HUES64 (cell line): ENCODE data around the gene COL23A1.

Experiments
- H3K27ac ChIP-seq: 2 replicates; pipeline ENCODE4 v1.7.0; 2013; ENCODE audit warnings: low read depth, low read length, inconsistent platforms
- H3K27me3 ChIP-seq: 2 replicates; pipeline ENCODE4 v1.6.1; 2013; ENCODE audit warnings: mild to moderate bottlenecking, low read length; ENCODE audit not compliant: insufficient read depth
- H3K36me3 ChIP-seq: 2 replicates; pipeline ENCODE4 v1.6.1; 2013; ENCODE audit warnings: mild to moderate bottlenecking, low read length; ENCODE audit not compliant: insufficient read depth
- H3K4me1 ChIP-seq: 2 replicates; pipeline ENCODE4 v1.6.1; 2013; ENCODE audit warnings: mild to moderate bottlenecking, low read length, moderate library complexity; ENCODE audit not compliant: insufficient read depth
- H3K4me3 ChIP-seq: 2 replicates; pipeline ENCODE4 v1.5.1; 2013; ENCODE audit warnings: mild to moderate bottlenecking, low read length, moderate library complexity
- H3K9ac ChIP-seq: 2 replicates; pipeline ENCODE4 v1.6.1; 2013; ENCODE audit warnings: mild to moderate bottlenecking, low read depth, low read length
- H3K9me3 ChIP-seq: 2 replicates; pipeline ENCODE4 v1.6.1; 2013; ENCODE audit warnings: low read depth, low read length; ENCODE audit not compliant: insufficient read depth
- WGBS: fragments of 150-250, 120-280 bp; methylation state at CpG from one replicate; pipeline ENCODE4 v1.1.7; 2013; ENCODE audit warnings: missing lambda C conversion rate; 5-methylcytosine and 5-hydroxymethylcytosine counted together

The COL23A1 gene

DNA sequence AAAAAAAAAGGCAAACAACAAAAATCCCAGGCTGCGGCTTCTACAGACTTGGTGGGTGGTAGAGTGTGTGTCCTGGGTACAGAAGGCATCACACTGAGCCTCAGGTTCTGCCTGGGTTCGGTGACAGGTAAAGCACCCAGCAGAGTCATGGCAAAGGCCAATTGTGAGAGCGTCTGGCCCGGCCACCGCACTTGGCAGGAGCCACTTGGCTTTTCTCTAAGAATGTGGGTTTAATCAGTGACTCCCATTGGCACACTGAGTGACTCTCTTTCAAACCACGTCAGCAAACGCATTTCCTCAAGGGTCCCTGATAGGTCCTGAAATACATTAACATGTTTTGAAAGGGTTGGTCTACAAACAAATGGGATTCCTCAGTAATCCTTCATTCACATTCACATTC is 17.0 kb downstream of the COL23A1 start:
- Histone ChIP-seq H3K36me3 (no peaks in the 10 kb centered on the region), H3K9me3 (peaks cover 6% of the 10 kb centered on the region), H3K27me3 (peaks cover 37% of the 10 kb centered on the region), H3K4me1 (no peaks in the 10 kb centered on the region), H3K27ac (no peak overlapping the region), H3K9ac (no peak overlapping the region), H3K4me3 (no peak overlapping the region)
- 94% methylated on average over 7 of the region's 7 CpGs for WGBS

- Histone ChIP-seq H3K27me3 (peaks cover 33% of the 10 kb centered on the region), H3K4me1 (no peaks in the 10 kb centered on the region), H3K4me3 (no peak overlapping the region), H3K9ac (no peak overlapping the region), H3K27ac (no peak overlapping the region), H3K9me3 (peaks cover 6% of the 10 kb centered on the region), H3K36me3 (no peaks in the 10 kb centered on the region)
- 92% methylated on average over 3 of the region's 4 CpGs for WGBS
Measured at GRCh38 chr5:178572617-178573016, 17.6 kb downstream of the COL23A1 start.

DNA sequence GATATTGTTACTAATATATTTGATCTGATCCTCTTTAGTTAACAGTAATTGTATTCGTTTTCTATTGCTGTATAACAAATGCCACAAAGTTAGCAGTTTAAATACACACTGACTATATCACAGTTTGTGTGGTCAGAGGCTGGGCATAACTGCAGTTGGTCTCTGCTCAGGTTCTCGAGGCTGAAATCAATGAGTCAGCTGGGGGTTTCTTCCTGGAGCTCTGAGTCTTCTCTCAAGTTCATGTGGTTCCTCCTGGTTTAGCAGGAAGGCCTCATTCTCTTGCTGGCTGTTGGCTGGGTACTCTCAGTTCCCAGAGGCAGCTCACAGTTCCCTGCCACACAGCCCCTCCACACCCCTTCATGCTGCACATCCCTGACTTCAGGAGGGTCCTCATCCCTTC is 20.7 kb downstream of the COL23A1 start:
- Histone ChIP-seq H3K27me3 (peaks cover 5% of the 10 kb centered on the region; the same call in 1 of the 2 replicates), H3K36me3 (no peaks in the 10 kb centered on the region), H3K4me3 (no peak overlapping the region), H3K4me1 (peaks cover 11% of the 10 kb centered on the region), H3K27ac (no peak overlapping the region), H3K9ac (no peak overlapping the region), H3K9me3 (peaks cover 6% of the 10 kb centered on the region)
- WGBS: 92% methylated on average over 2 of the region's 2 CpGs

GRCh38 chr5:178564811-178565550 is 25.2 kb downstream of the COL23A1 start:
- Histone ChIP-seq H3K9ac (no peak overlapping the region), H3K4me3 (no peak overlapping the region), H3K36me3 (no peaks in the 10 kb centered on the region), H3K27me3 (no peaks in the 10 kb centered on the region), H3K9me3 (no peaks in the 10 kb centered on the region), H3K4me1 (peaks cover 33% of the 10 kb centered on the region), H3K27ac (peak overlapping the region; percentile 73; the same call in 1 of the 2 replicates)
- WGBS: 64% methylated on average over 11 of the region's 12 CpGs

- no peaks in the 10 kb centered on the region for H3K36me3 ChIP-seq
- peak overlapping the region; percentile 73; the same call in 1 of the 2 replicates for H3K27ac ChIP-seq
- H3K9ac ChIP-seq: no peak overlapping the region
- no peak overlapping the region for H3K4me3 ChIP-seq
- no peaks in the 10 kb centered on the region for H3K27me3 ChIP-seq
- WGBS: 12% methylated on average over 4 of the region's 4 CpGs
- peaks cover 33% of the 10 kb centered on the region for H3K4me1 ChIP-seq
- no peaks in the 10 kb centered on the region for H3K9me3 ChIP-seq
Measured at GRCh38 chr5:178564397-178564796, 25.8 kb downstream of the COL23A1 start.

DNA sequence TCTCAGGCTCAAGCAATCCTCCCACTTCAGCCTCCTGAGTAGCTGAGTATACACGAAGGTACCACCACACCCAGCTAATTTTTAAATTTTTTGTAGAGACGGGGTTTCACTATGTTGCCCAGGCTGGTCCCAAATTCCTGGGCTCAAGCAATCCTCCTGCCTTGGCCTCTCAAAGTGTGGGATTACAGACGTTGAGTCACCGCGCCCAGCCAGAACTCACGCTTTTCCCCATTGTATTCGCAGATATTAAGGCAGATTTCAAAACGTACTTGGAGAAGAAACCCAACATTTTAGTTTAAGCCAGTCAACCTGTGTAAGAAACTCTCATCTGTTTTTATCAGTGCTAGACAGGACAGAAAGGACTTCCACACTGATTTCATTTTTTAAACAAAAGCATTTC is 26.6 kb downstream of the COL23A1 start:
- H3K4me1 ChIP-seq: peaks cover 33% of the 10 kb centered on the region
- H3K36me3 ChIP-seq: no peaks in the 10 kb centered on the region
- no peaks in the 10 kb centered on the region for H3K9me3 ChIP-seq
- peak overlapping the region; percentile 73; the same call in 1 of the 2 replicates for H3K27ac ChIP-seq
- H3K4me3 ChIP-seq: no peak overlapping the region
- WGBS: 81% methylated on average over 8 of the region's 8 CpGs
- H3K9ac ChIP-seq: no peak overlapping the region
- H3K27me3 ChIP-seq: no peaks in the 10 kb centered on the region

DNA sequence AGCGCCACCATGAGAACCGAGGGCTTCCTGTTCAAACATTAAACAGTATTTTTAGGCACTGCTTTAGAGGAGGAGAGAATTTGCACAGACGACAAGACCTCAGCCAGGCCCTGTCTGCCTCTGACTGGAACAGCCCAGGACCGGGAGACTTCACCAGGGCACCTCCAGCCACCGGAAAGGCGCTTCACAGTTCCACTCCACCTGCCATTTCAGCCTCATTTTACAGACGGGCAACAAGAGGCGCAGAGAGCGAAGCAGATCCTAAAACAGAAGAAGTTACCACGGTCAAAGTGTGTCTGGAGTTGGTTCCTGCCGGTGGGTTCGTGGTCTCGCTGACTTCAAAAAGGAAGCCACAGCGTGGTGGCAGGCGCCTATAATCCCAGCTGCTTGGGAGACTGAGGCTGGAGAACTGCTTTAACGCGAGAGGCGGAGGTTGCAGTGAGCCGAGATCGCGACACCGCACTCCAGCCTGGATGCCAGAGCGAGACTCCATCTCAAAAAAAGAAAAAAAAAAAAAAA is 28.4 kb downstream of the COL23A1 start:
- peaks cover 33% of the 10 kb centered on the region for H3K4me1 ChIP-seq
- H3K27ac ChIP-seq: no peak overlapping the region
- WGBS: 92% methylated on average over 23 of the region's 23 CpGs
- H3K4me3 ChIP-seq: no peak overlapping the region
- no peaks in the 10 kb centered on the region for H3K9me3 ChIP-seq
- no peaks in the 10 kb centered on the region for H3K27me3 ChIP-seq
- H3K9ac ChIP-seq: no peak overlapping the region
- H3K36me3 ChIP-seq: no peaks in the 10 kb centered on the region

GRCh38 chr5:178560911-178561310 is 29.3 kb downstream of the COL23A1 start:
- Histone ChIP-seq H3K4me1 (peaks cover 33% of the 10 kb centered on the region), H3K36me3 (no peaks in the 10 kb centered on the region), H3K27ac (peak overlapping the region; percentile 6; the same call in 1 of the 2 replicates), H3K9ac (no peak overlapping the region), H3K9me3 (no peaks in the 10 kb centered on the region), H3K4me3 (no peak overlapping the region), H3K27me3 (no peaks in the 10 kb centered on the region)
- 25% methylated on average over 7 of the region's 7 CpGs for WGBS

DNA sequence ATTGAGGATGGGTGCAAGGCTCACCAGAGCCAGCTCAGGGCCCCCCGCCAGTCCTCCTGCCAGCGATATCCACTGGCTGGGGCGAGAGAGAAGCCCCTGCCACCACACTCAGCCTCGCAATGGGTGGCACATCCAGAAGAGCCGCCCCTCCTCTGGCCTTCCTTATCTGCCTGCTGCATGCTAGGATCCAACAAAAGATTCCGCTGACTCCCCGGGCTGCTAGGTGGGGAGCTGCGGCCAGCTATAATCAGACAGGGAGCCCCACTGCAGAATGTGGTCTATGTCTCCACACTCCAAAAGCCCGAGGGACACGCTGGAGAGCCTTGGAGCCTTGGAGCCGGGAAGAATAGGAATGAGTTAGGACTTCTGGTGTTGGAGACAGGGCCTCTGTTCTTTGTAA is 32.8 kb downstream of the COL23A1 start:
- H3K9ac ChIP-seq: no peak overlapping the region
- no peak overlapping the region for H3K27ac ChIP-seq
- no peaks in the 10 kb centered on the region for H3K9me3 ChIP-seq
- H3K27me3 ChIP-seq: 0 out of 2 replicates have a peak, but pooled peaks cover 6% of the 10 kb centered on the region
- H3K36me3 ChIP-seq: no peaks in the 10 kb centered on the region
- 93% methylated on average over 11 of the region's 11 CpGs for WGBS
- H3K4me1 ChIP-seq: peaks cover 19% of the 10 kb centered on the region
- H3K4me3 ChIP-seq: no peak overlapping the region

- whole genome bisulfite sequencing: 39% methylated on average over 14 of the region's 14 CpGs
- Histone ChIP-seq H3K9ac (no peak overlapping the region), H3K9me3 (no peaks in the 10 kb centered on the region), H3K4me1 (peaks cover 10% of the 10 kb centered on the region), H3K4me3 (no peak overlapping the region), H3K36me3 (no peaks in the 10 kb centered on the region), H3K27me3 (0 out of 2 replicates have a peak, but pooled peaks cover 6% of the 10 kb centered on the region), H3K27ac (peak overlapping the region; percentile 72; the same call in 1 of the 2 replicates)
Measured at GRCh38 chr5:178555771-178556211, 34.4 kb downstream of the COL23A1 start.

GRCh38 chr5:178555005-178555404 is 35.2 kb downstream of the COL23A1 start:
- H3K36me3 ChIP-seq: no peaks in the 10 kb centered on the region
- H3K4me1 ChIP-seq: peaks cover 6% of the 10 kb centered on the region
- H3K27ac ChIP-seq: no peak overlapping the region
- H3K9me3 ChIP-seq: no peaks in the 10 kb centered on the region
- 91% methylated on average over 7 of the region's 7 CpGs for WGBS
- no peak overlapping the region for H3K9ac ChIP-seq
- H3K4me3 ChIP-seq: no peak overlapping the region
- 0 out of 2 replicates have a peak, but pooled peaks cover 6% of the 10 kb centered on the region for H3K27me3 ChIP-seq
